HepG2 (cell line): Measurements from ENCODE around the gene MRPL38. TPM values are rescaled to one million over a fixed set of nuclear protein-coding genes. Genes with fewer than 3 reads are reported as not detected.

Experiments
- MEF2D ChIP-seq: sonication (generic); formaldehyde crosslinking; IDR thresholded peaks from 2 replicates; pipeline ENCODE4 v1.5.1; 2020; ENCODE audit warnings: mild to moderate bottlenecking, missing genetic modification reagents
- PAF1 ChIP-seq: IDR thresholded peaks from 2 replicates; pipeline ENCODE4 v1.6.1; 2016; ENCODE audit warnings: missing genetic modification reagents, missing compliant biosample characterization
- PRDM4 ChIP-seq: sonication (generic); formaldehyde crosslinking; IDR thresholded peaks from 2 replicates; pipeline ENCODE4 v1.9.0; 2021; ENCODE audit warnings: missing genetic modification reagents, borderline replicate concordance
- ZNF260 ChIP-seq: sonication (generic); formaldehyde crosslinking; IDR thresholded peaks from 2 replicates; pipeline ENCODE4 v1.4.0; 2020; ENCODE audit warnings: missing genetic modification reagents, low read depth, mild to moderate bottlenecking, borderline replicate concordance
- ZNF367 ChIP-seq: sonication (generic); formaldehyde crosslinking; IDR thresholded peaks from 2 replicates; pipeline ENCODE4 v1.4.0; 2020; ENCODE audit warnings: missing genetic modification reagents, borderline replicate concordance
- ZNF737 ChIP-seq: sonication (generic); formaldehyde crosslinking; IDR thresholded peaks from 2 replicates; pipeline ENCODE4 v1.5.0; 2020; ENCODE audit warnings: missing genetic modification reagents, mild to moderate bottlenecking, borderline replicate concordance
- polyA plus RNA-seq, 8 experiments: library from polyadenylated mRNA; depleted of rRNA in 3 of 8; stranded (reverse) in 7 of 8; unstranded in 1 of 8; fragments of >200 nt; fragmentation: Illumina TruSeq in 4 of 8; extraction: Trizol in 4 of 8; gene quantifications; 2 replicates each; pipeline versions ENCODE4 v1.2.1 to v1.2.3, GENCODE V29; 2011 to 2016; ENCODE audit warnings: low read depth in 4 of 8, missing spikeins in 1 of 8, mixed read lengths in 1 of 8; ENCODE audit not compliant: insufficient read depth in 1 of 8
- total RNA-seq, 5 experiments: library from RNA; depleted of rRNA; stranded (reverse); fragments of >200 nt; fragmentation: Illumina TruSeq; extraction: Trizol; gene quantifications; 2 replicates each; pipeline ENCODE4 v1.2.3, GENCODE V29; 2016; ENCODE audit warnings: low read depth in 1 of 5
- TF ChIP-seq, protein P1 (sequence below): sonication (generic); formaldehyde crosslinking; IDR thresholded peaks from one replicate; pipeline ENCODE4 v1.5.1; 2020; ENCODE audit warnings: mild to moderate bottlenecking, missing genetic modification reagents; ENCODE audit errors: not compliant biosample characterization
- TF ChIP-seq, protein P2 (sequence below): sonication (generic); formaldehyde crosslinking; IDR thresholded peaks from 2 replicates; pipeline ENCODE4 v1.5.0; 2020; ENCODE audit warnings: mild to moderate bottlenecking, missing genetic modification reagents, borderline replicate concordance

The MRPL38 gene
- total and polyA plus RNA-seq, 2 of the 13 experiments (the other 11 are each of a cell fraction or from before 2014, with no cell fraction given), result 83.7 to 125 TPM

DNA sequence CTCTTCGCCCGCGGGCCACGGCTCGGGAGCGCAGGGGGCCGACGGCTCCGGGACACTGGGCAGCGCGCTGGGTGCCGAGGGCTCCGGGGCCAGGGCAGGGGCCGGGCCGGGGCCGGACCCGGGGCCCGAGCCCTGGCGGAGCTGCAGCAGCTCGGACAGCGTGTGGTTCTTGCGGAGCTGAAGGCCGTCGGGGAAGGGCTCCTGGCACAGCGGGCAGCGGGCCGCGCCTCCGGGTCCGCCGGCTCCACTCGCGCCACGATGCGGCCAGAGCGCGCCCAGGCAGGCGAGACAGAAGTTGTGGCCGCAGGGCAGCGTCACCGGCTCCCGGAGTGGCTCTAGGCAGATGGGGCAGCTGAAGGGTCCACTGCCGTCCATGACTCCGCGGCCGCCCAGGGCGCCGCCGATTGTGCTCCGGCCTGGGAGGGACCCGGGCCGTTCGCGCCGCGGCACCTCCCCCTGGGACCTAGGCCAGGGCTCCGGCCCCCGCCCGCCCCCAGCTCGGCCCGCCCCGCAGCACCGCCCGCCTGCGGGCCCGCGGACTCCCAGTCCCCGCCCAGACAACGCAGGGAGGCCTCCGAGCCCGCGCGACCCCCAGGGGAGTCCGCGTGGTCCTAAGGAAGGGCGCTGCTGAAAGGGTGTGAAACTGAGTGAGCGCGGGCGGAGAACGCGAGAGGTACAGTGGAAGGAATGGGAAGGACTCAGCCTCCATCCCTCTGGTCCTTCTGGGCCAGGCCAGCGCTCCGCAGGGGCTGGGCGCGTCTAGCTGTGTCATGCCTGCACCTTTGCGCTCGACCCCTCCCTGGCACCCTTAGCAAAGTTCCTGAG lies 26.3 kb downstream of the MRPL38 start, which contains the start of gene TRIM47 (continued):
- TF ChIP-seq, protein P1, sequence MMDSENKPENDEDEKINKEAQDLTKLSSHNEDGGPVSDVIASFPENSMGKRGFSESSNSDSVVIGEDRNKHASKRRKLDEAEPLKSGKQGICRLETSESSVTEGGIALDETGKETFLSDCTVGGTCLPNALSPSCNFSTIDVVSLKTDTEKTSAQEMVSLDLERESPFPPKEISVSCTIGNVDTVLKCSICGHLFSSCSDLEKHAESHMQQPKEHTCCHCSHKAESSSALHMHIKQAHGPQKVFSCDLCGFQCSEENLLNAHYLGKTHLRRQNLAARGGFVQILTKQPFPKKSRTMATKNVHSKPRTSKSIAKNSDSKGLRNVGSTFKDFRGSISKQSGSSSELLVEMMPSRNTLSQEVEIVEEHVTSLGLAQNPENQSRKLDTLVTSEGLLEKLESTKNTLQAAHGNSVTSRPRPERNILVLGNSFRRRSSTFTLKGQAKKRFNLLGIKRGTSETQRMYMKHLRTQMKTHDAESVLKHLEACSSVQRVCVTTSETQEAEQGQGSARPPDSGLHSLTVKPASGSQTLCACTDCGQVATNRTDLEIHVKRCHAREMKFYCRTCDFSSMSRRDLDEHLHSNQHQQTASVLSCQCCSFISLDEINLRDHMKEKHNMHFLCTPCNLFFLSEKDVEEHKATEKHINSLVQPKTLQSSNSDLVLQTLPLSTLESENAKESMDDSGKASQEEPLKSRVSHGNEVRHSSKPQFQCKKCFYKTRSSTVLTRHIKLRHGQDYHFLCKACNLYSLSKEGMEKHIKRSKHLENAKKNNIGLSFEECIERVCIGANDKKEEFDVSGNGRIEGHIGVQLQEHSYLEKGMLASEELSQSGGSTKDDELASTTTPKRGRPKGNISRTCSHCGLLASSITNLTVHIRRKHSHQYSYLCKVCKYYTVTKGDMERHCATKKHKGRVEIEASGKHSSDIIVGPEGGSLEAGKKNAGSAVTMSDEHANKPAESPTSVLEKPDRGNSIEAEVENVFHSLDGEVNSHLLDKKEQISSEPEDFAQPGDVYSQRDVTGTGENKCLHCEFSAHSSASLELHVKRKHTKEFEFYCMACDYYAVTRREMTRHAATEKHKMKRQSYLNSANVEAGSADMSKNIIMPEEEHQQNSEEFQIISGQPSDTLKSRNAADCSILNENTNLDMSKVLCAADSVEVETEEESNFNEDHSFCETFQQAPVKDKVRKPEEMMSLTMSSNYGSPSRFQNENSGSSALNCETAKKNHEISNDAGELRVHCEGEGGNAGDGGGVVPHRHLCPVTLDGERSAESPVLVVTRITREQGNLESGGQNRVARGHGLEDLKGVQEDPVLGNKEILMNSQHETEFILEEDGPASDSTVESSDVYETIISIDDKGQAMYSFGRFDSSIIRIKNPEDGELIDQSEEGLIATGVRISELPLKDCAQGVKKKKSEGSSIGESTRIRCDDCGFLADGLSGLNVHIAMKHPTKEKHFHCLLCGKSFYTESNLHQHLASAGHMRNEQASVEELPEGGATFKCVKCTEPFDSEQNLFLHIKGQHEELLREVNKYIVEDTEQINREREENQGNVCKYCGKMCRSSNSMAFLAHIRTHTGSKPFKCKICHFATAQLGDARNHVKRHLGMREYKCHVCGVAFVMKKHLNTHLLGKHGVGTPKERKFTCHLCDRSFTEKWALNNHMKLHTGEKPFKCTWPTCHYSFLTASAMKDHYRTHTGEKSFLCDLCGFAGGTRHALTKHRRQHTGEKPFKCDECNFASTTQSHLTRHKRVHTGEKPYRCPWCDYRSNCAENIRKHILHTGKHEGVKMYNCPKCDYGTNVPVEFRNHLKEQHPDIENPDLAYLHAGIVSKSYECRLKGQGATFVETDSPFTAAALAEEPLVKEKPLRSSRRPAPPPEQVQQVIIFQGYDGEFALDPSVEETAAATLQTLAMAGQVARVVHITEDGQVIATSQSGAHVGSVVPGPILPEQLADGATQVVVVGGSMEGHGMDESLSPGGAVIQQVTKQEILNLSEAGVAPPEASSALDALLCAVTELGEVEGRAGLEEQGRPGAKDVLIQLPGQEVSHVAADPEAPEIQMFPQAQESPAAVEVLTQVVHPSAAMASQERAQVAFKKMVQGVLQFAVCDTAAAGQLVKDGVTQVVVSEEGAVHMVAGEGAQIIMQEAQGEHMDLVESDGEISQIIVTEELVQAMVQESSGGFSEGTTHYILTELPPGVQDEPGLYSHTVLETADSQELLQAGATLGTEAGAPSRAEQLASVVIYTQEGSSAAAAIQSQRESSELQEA (CRISPR knock-in tag), result no peak
- TF ChIP-seq, protein P2, sequence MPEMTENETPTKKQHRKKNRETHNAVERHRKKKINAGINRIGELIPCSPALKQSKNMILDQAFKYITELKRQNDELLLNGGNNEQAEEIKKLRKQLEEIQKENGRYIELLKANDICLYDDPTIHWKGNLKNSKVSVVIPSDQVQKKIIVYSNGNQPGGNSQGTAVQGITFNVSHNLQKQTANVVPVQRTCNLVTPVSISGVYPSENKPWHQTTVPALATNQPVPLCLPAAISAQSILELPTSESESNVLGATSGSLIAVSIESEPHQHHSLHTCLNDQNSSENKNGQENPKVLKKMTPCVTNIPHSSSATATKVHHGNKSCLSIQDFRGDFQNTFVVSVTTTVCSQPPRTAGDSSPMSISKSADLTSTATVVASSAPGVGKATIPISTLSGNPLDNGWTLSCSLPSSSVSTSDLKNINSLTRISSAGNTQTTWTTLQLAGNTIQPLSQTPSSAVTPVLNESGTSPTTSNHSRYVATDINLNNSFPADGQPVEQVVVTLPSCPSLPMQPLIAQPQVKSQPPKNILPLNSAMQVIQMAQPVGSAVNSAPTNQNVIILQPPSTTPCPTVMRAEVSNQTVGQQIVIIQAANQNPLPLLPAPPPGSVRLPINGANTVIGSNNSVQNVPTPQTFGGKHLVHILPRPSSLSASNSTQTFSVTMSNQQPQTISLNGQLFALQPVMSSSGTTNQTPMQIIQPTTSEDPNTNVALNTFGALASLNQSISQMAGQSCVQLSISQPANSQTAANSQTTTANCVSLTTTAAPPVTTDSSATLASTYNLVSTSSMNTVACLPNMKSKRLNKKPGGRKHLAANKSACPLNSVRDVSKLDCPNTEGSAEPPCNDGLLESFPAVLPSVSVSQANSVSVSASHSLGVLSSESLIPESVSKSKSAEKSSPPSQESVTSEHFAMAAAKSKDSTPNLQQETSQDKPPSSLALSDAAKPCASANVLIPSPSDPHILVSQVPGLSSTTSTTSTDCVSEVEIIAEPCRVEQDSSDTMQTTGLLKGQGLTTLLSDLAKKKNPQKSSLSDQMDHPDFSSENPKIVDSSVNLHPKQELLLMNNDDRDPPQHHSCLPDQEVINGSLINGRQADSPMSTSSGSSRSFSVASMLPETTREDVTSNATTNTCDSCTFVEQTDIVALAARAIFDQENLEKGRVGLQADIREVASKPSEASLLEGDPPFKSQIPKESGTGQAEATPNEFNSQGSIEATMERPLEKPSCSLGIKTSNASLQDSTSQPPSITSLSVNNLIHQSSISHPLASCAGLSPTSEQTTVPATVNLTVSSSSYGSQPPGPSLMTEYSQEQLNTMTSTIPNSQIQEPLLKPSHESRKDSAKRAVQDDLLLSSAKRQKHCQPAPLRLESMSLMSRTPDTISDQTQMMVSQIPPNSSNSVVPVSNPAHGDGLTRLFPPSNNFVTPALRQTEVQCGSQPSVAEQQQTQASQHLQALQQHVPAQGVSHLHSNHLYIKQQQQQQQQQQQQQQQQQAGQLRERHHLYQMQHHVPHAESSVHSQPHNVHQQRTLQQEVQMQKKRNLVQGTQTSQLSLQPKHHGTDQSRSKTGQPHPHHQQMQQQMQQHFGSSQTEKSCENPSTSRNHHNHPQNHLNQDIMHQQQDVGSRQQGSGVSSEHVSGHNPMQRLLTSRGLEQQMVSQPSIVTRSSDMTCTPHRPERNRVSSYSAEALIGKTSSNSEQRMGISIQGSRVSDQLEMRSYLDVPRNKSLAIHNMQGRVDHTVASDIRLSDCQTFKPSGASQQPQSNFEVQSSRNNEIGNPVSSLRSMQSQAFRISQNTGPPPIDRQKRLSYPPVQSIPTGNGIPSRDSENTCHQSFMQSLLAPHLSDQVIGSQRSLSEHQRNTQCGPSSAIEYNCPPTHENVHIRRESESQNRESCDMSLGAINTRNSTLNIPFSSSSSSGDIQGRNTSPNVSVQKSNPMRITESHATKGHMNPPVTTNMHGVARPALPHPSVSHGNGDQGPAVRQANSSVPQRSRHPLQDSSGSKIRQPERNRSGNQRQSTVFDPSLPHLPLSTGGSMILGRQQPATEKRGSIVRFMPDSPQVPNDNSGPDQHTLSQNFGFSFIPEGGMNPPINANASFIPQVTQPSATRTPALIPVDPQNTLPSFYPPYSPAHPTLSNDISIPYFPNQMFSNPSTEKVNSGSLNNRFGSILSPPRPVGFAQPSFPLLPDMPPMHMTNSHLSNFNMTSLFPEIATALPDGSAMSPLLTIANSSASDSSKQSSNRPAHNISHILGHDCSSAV (CRISPR knock-in tag), result no peak
- TF ChIP-seq ZNF367 (CRISPR knock-in tag), result peak; percentile 76; the same call in 1 of the 2 replicates
- no peak for TF ChIP-seq ZNF260 (CRISPR knock-in tag)
- TF ChIP-seq PRDM4, result 0 out of 2 replicates have a peak, but pooled peaks have one; percentile 7
- no peak for TF ChIP-seq ZNF737
- peak; percentile 69; the same call in 1 of the 2 replicates for TF ChIP-seq MEF2D (CRISPR knock-in tag)
- TF ChIP-seq PAF1 (CRISPR knock-in tag), result no peak
